Tibial artery (tissue), 4 donors: ENCODE measurements around the gene PIK3C2B.
A peak's percentile ranks its signal among the peaks of the same experiment; 100 is the strongest.

Experiments
- DNase-seq, 2 donors: peaks; one replicate each; pipeline ENCODE4 v3.0.0-alpha.2; 2019
- H3K27ac ChIP-seq, 2 donors: fragments of 200-600 bp; sonication (generic) in 1 of 2; 1 replicate in 1 of 2; 2 replicates in 1 of 2; pipeline ENCODE4 v1.5.1; 2018 to 2019; ENCODE audit warnings: mild to moderate bottlenecking in 1 of 2
- H3K27me3 ChIP-seq, 2 donors: fragments of 200-600 bp; sonication (generic) in 1 of 2; one replicate each; pipeline versions ENCODE4 v1.5.1 to v1.6.0; 2016 to 2019
- H3K36me3 ChIP-seq, 3 donors: fragments of 200-600 bp; sonication (generic) in 2 of 3; one replicate each; pipeline ENCODE4 v1.5.1; 2016 to 2019; ENCODE audit warnings: mild to moderate bottlenecking in 2 of 3
- H3K4me1 ChIP-seq, 4 donors: fragments of 200-600 bp; sonication (generic) in 2 of 4; 1 replicate in 3 of 4; 2 replicates in 1 of 4; pipeline ENCODE4 v1.5.1; 2016 to 2019
- H3K4me3 ChIP-seq, 2 donors: fragments of 200-600 bp; sonication (generic) in 1 of 2; 1 replicate in 1 of 2; 2 replicates in 1 of 2; pipeline ENCODE4 v1.5.1; 2018 to 2019; ENCODE audit warnings: mild to moderate bottlenecking in 2 of 2
- H3K9me3 ChIP-seq, 3 donors: fragments of 200-600 bp; sonication (generic) in 1 of 3; one replicate each; pipeline ENCODE4 v1.5.1; 2016 to 2019
- intact Hi-C: fragments of 100-400 bp; cut with DNase I; formaldehyde crosslinking; loops from one replicate; pipeline ENCODE4 v1.15.0; 2023; ENCODE audit warnings: low total_unique reads
- TF ChIP-seq, protein P1 (sequence below), 2 experiments: fragments of 200-600 bp in 1 of 2; fragments of 450-650 bp in 1 of 2; IDR thresholded peaks; one replicate each; pipeline ENCODE4 v1.5.1; 2017 to 2019; ENCODE audit warnings: antibody characterized with exemption in 2 of 2, mild to moderate bottlenecking in 1 of 2, moderate library complexity in 1 of 2

The PIK3C2B gene

DNA sequence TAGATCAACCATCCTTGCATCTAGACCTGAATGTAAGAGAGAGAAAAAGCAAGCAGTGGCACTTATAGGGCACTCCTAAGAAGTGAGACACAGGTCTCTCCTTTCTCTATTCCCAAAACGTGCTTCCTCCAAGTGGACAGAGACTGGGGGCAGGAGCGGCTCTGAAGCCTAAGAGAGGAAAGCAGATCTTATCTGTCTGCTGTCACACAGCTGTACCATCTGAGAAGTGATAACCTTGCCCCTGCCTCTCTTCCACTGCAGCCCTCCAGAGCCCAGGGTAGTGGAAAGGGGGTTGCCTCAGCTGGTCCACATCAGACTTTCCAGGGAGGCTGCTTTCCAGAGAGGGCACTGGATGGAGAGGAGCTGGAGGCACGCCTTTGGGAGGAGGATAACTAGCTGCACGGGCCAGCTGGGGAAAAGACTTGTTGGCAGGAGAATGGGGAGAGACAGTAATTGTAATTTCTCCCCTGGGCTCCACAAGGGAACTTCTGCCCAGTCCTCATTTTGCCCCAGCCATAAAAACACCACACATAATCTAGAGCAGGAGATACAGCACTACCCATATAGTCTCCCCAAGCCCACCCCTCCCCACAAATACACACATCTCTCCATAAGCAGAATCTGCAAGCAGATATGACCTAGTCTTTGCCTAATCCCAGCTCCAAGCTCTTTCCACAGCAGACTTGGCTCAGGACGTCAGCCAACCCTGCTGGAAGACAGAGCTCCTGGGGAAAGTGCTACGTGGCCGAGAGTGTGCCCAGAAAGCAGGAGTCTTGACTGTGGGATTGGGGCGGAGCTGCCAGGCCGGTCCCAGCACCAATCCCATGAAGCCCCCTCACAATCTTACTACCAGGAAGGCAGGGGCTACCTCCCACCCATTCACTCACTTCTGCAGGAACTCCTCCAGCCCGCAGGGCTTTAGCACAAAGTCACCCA, 31.2 kb downstream of the PIK3C2B start:
- Histone ChIP-seq H3K36me3 (peaks cover 6 to 58% (median 44%) of the 10 kb centered on the region in 3 donors), H3K4me3 (no peak overlapping the region), H3K9me3 (no peaks in the 10 kb centered on the region), H3K27me3 (no peaks in the 10 kb centered on the region), H3K27ac (peak overlapping the region in 1 of 2 donors; percentile 91), H3K4me1 (peaks cover 0 to 44% (median 39%) of the 10 kb centered on the region in 4 donors)
- TF ChIP-seq, protein P1, sequence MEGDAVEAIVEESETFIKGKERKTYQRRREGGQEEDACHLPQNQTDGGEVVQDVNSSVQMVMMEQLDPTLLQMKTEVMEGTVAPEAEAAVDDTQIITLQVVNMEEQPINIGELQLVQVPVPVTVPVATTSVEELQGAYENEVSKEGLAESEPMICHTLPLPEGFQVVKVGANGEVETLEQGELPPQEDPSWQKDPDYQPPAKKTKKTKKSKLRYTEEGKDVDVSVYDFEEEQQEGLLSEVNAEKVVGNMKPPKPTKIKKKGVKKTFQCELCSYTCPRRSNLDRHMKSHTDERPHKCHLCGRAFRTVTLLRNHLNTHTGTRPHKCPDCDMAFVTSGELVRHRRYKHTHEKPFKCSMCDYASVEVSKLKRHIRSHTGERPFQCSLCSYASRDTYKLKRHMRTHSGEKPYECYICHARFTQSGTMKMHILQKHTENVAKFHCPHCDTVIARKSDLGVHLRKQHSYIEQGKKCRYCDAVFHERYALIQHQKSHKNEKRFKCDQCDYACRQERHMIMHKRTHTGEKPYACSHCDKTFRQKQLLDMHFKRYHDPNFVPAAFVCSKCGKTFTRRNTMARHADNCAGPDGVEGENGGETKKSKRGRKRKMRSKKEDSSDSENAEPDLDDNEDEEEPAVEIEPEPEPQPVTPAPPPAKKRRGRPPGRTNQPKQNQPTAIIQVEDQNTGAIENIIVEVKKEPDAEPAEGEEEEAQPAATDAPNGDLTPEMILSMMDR (IDR thresholded peaks at IDR 0.05), result no peak
- intact Hi-C loops, result no loop called here
- peak in 1 of 2 donors; percentile 63 for DNase-seq

- Histone ChIP-seq H3K9me3 (no peaks in the 10 kb centered on the region), H3K4me3 (no peak overlapping the region), H3K4me1 (peaks cover 0 to 40% (median 35%) of the 10 kb centered on the region in 4 donors), H3K27me3 (no peaks in the 10 kb centered on the region), H3K36me3 (peaks cover 9 to 68% (median 51%) of the 10 kb centered on the region in 3 donors), H3K27ac (no peak overlapping the region)
- no peak for DNase-seq
- TF ChIP-seq, protein P1 (IDR thresholded peaks at IDR 0.05), result no peak
- intact Hi-C loops, result no loop called here
Measured at GRCh38 chr1:204462229-204462561, 32.4 kb downstream of the PIK3C2B start.

GRCh38 chr1:204461331-204462228, 33.0 kb downstream of the PIK3C2B start:
- peaks cover 9 to 74% (median 55%) of the 10 kb centered on the region in 3 donors for H3K36me3 ChIP-seq
- no peaks in the 10 kb centered on the region for H3K27me3 ChIP-seq
- H3K4me1 ChIP-seq, result peaks cover 0 to 34% (median 29%) of the 10 kb centered on the region in 4 donors
- no peak for DNase-seq
- H3K4me3 ChIP-seq, result no peak overlapping the region
- H3K27ac ChIP-seq, result no peak overlapping the region
- intact Hi-C loops, result no loop called here
- TF ChIP-seq, protein P1 (IDR thresholded peaks at IDR 0.05), result no peak
- H3K9me3 ChIP-seq, result no peaks in the 10 kb centered on the region

DNA sequence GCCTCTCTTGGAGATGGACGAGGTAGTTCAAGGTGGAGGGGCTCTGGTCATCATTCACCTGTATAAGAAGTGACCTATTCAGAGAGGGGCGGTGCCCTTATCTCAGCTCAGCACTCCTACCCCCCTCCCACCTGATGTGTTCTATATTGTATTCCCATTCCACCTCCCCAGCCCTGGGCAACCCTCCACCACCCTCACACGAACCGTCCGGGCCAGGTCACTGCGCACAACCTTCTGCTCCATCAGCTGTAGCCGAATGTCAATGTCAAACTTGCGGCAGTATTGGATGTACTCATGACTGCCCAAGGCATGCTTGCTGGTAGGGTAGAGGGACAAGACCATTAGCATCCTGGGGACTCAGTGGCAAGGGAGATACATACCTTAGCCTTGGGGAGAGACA, 34.3 kb downstream of the PIK3C2B start:
- Histone ChIP-seq H3K36me3 (peaks cover 15 to 81% (median 61%) of the 10 kb centered on the region in 3 donors), H3K27me3 (no peaks in the 10 kb centered on the region), H3K4me3 (no peak overlapping the region), H3K4me1 (peaks cover 0 to 22% (median 17%) of the 10 kb centered on the region in 4 donors), H3K9me3 (no peaks in the 10 kb centered on the region), H3K27ac (no peak overlapping the region)
- intact Hi-C loops, result no loop called here
- DNase-seq, result no peak
- TF ChIP-seq, protein P1 (IDR thresholded peaks at IDR 0.05), result no peak

DNA sequence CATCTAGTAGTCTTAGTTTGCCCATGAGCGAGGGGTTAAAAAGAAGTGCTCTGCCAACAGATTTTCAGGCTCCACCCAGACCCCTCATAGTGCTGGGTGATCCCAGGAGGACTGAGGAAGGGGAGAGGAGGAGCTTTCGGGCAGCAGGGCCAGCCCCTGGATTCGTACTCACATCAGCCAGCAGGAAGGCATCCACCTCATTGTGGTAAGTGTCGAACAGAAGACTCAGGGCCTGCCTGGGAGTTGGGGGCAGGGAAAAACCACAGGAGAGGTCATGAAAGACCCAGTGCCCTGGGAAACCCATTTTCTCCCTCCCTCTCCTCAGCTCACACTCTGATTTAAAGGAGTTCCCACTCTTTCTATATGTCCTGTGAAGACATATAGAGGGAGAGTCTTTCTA, 34.9 kb downstream of the PIK3C2B start:
- H3K36me3 ChIP-seq, result peaks cover 21 to 88% (median 67%) of the 10 kb centered on the region in 3 donors
- H3K4me1 ChIP-seq, result peaks cover 0 to 15% (median 11%) of the 10 kb centered on the region in 4 donors
- DNase-seq, result no peak
- H3K9me3 ChIP-seq, result no peaks in the 10 kb centered on the region
- no peak overlapping the region for H3K4me3 ChIP-seq
- intact Hi-C loops, result no loop called here
- TF ChIP-seq, protein P1 (IDR thresholded peaks at IDR 0.05), result no peak
- H3K27me3 ChIP-seq, result no peaks in the 10 kb centered on the region
- H3K27ac ChIP-seq, result no peak overlapping the region
